Epithelial cell of esophagus (primary cell): Measurements from ENCODE around the gene LRRC8E.

ENCODE experiments used
- DNase-seq: peaks from one replicate; pipeline ENCODE4 v3.0.0; 2010; ENCODE audit warnings: low read depth
- H3K4me3 ChIP-seq: 2 replicates; pipeline ENCODE4 v1.5.1; 2011; ENCODE audit warnings: mild to moderate bottlenecking, low read length, control low read depth
- CTCF ChIP-seq: IDR thresholded peaks from 2 replicates; pipeline ENCODE4 v1.5.1; 2011; ENCODE audit warnings: low read depth, mild to moderate bottlenecking, low read length, control low read depth, inconsistent platforms; ENCODE audit not compliant: insufficient read depth; ENCODE audit errors: missing control alignments

LRRC8E gene

GRCh38 chr19:7930765-7931164 lies 42.5 kb downstream of the LRRC8E start:
- no peak for TF ChIP-seq CTCF
- H3K4me3 ChIP-seq, result no peak overlapping the region
- no peak for DNase-seq

- TF ChIP-seq CTCF, result no peak
- no peak for DNase-seq
- H3K4me3 ChIP-seq, result no peak overlapping the region
Observed at GRCh38 chr19:7931221-7932061, 43.1 kb downstream of the LRRC8E start.

GRCh38 chr19:7932276-7932929 lies 44.1 kb downstream of the LRRC8E start:
- no peak for TF ChIP-seq CTCF
- DNase-seq, result no peak
- H3K4me3 ChIP-seq, result no peak overlapping the region

- no peak overlapping the region for H3K4me3 ChIP-seq
- DNase-seq, result no peak
- no peak for TF ChIP-seq CTCF
Observed at GRCh38 chr19:7932930-7933300, 44.6 kb downstream of the LRRC8E start.

- TF ChIP-seq CTCF, result peak; percentile 42
- no peak for DNase-seq
- H3K4me3 ChIP-seq, result no peak overlapping the region
Observed at GRCh38 chr19:7933411-7933810, 45.1 kb downstream of the LRRC8E start.

GRCh38 chr19:7933828-7934725 lies 45.8 kb downstream of the LRRC8E start:
- no peak for TF ChIP-seq CTCF
- no peak for DNase-seq
- no peak overlapping the region for H3K4me3 ChIP-seq
